Left ventricle myocardium superior (tissue), 1 donor: Measurements from ENCODE around the gene LRP1-AS. TPM values are rescaled to one million over a fixed set of nuclear protein-coding genes. Genes with fewer than 3 reads are reported as not detected.
"Not testable (repeated sequence)": the region's sequence is repeated elsewhere in the genome, so short reads cannot be mapped to it uniquely, and the experiment has no call there.

Experiments used
- ATAC-seq: fragments of 200-7000 bp; cut with Tn5 transposase; one replicate; pipeline ENCODE4 v1.9.1; 2020; ENCODE audit warnings: mild to moderate bottlenecking, moderate library complexity
- DNase-seq: peaks from one replicate; pipeline ENCODE4 v3.0.0-alpha.2; 2020
- intact Hi-C: fragments of 100-400 bp; cut with micrococcal nuclease; formaldehyde crosslinking; loops from one replicate; pipeline ENCODE4 v1.11.0; 2022
- total RNA-seq: library from RNA; stranded (reverse); fragmentation: NEBNext Ultra II Directional; extraction: Animal tissue kit (Norgen Biotek cat#: 25700); gene quantifications from one replicate; pipeline ENCODE4 v1.2.1, GENCODE V29; 2021
- donor health status: DM: no; HTN: yes; CAD: no; lungs with severe emphysema.

Gene LRP1-AS
- total RNA-seq, 1 donor from 2014 or later = not detected

DNA sequence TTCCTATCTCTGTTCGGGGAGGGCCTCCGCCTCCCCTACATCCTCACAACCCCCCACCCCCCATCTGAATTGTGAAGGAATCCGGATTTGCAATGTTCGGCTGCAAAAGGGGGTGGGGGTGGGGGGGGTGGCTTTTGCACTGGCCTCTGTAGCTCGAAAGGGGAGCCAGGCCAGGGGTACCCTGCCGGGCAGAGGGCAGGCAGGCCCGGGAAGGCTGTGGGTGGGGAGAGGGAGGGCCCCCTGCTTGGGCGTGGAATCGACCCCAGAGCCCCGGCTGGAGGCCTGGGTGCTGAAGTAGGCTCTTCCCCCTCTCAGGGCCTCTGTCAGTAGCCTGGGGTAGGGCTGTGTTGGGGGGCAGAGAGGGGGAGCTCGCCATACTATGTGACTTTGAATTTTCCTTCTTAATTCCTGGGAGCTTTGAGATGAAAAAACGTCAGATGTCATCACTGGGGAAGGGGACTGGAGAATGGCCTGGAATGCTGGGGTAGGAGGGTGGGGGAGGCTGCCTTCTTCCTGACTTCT is 18.0 kb downstream of the LRP1-AS start:
- DNase-seq (no peak), ATAC-seq (no peak)
- intact Hi-C loops = loop anchor here (2.0 kb wide), 1 partner anchor 53 kb away; no protein-coding TSS in a partner anchor

DNA sequence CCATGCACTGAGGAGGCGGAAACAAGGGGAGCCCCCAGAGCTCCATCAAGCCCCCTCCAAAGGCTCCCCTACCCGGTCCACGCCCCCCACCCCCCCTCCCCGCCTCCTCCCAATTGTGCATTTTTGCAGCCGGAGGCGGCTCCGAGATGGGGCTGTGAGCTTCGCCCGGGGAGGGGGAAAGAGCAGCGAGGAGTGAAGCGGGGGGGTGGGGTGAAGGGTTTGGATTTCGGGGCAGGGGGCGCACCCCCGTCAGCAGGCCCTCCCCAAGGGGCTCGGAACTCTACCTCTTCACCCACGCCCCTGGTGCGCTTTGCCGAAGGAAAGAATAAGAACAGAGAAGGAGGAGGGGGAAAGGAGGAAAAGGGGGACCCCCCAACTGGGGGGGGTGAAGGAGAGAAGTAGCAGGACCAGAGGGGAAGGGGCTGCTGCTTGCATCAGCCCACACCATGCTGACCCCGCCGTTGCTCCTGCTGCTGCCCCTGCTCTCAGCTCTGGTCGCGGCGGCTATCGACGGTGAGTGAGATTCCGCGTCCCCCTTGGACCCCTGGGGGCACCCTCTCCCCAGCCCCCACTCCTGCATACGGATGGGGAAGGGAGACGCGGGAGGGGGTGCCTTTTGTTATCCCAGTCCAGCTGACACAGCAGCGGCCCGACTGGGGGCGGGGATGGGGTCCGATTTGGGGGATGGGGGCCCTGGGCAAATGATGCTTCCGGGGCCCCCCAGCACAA is 18.7 kb downstream of the LRP1-AS start:
- intact Hi-C loops = loop anchor here (2.0 kb wide), 1 partner anchor 54 kb away; no protein-coding TSS in a partner anchor
- no peak for DNase-seq
- ATAC-seq = no peak

DNA sequence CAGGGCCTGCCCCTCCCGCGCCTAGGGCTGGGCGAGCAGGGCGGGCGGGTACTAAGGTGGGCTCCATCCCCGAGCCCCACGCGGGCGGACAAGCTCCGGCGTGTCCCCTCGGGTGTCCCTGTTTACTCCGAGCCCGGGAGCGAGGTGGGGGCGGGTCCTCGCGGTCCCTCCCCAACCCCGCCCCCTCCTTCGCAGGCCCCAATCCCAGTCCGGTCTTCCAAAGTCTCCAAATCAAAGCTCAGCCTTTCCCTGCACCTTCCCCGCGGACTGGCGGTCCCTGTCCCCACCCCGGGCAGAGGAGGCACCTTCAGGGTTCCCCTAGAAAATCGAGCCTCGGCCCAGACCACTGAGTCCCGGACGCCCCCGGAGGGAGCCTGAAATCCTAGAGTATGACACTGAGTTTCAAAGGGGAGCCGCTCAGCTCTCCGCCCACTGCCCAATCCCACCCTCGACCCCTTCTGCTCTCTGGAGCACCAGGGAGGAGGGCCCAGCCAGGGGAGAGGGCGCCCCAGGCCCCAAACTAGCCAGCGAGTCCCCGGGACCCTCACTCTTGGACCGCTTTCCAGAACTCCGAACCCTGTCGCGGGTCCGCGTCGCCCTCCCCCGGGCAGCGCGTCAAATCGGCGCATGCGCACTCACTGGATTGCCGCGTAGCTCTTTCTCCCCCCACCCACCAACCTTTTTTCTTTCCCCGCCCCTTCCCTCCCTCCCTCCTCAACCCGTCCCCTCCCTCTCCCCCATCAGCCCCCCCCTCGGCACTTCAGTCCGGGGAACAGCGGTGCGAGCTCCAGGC is 19.5 kb downstream of the LRP1-AS start, which contains the start of gene LRP1:
Gene LRP1, plus strand, starts transcription at position 758 of the 793 bp plus-strand sequence. CDS start 482 bp downstream, outside the sequence.
- peak; percentile 92 for DNase-seq
- peak; percentile 83 for ATAC-seq
- intact Hi-C loops = loop anchor here (2.0 kb wide), 1 partner anchor 55 kb away; no protein-coding TSS in a partner anchor

DNA sequence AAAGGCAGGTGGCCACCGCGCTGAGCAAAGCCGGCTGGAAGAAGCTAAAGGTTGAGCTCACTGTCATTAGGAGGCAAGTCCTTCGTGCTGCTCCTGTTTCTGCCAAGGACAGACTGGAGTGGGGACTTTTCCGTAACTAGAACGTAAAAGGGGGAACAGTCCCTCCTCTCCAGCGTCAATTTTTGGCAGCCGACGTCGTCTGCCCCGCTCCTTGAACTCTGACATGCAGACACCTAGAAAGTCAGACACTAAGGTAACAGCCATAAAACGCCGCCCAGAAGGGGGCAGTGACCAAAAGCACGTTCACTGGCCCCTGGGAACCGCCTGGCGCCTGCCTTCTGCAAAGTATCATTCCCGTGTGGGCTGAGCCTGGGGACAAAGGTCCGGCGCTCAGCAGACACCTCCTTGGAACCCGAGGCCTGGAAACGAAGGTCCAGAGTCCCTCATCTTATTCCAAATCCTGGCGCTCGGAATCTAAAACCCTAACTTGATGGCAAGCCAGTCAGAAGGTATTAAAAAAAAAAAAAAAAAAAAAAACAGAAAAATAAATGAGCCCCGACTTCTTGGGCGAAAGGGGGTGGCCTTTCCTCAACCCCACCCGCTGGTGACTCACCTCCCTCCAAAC is 20.2 kb downstream of the LRP1-AS start:
- peak; percentile 86 for DNase-seq
- intact Hi-C loops = no loop called here
- ATAC-seq = peak; percentile 63

DNA sequence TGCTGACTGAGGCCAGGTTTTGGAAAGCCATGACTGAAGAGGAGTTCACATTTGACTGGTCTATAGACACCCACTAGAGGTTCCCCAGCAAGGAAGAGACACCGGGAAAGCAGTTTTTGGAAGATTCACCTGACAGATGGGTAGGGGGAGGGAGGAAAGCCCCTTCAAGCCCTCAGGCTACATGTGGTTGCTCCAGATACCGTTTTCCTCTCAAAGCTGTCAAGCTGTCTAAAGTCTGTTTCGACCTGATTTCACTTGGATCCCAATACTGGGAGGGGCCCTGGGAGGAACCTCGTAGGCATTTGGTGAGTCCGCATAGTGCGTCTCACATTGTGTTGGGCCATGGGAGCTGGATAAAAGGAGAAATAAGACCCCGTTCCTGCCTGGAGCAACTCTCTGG is 20.9 kb downstream of the LRP1-AS start:
- ATAC-seq = no peak
- no peak for DNase-seq
- intact Hi-C loops = no loop called here

DNA sequence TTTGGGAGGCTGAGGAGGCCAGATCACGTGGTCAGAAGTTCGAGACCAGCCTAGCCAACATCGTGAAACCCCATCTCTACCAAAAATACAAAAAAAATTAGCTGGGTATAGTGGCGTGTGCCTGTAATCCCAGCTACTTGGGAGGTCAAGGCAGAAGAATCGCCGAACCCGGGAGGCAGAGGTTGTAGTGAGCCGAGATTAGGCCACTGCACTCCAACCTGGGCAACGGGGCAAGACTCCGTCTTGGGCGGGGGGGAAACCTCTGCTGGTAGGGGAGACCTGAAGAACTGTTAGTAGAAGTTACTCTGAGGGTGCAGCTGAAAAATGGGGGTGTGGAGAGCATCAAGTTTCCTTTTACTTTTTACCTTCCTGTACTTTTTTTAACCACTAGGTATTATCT is 21.4 kb downstream of the LRP1-AS start:
- no peak for DNase-seq
- intact Hi-C loops = no loop called here

DNA sequence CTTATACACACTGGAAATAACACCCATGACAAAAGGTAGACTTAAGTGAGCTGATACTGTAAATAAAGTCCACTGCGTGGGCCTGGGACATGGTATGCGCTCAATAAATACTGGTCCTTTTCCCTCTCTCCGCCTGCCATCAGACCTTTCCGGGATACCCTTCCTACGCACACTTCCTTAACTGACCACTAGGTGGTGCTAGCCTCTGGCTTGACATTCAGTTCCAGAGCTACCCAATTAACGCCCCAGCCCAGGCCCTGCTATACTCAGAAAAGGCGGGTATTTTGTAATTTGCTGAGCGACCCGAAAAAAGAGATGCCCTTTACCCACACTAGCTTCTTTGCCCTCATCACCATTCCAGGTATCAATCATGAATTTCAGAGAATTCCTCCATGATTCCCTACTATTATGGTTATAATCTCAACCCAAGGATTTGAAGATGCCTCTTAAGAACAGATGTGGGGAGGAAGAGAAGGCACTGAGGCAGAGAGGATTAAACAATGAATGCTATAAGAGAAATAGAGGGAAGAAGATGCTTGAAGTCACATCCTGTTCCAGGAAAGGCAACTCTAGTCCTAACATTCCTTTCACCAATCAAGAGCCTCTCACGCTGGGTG is 23.1 kb downstream of the LRP1-AS start:
- peak; percentile 53 for DNase-seq
- intact Hi-C loops = no loop called here
- peak; percentile 8 for ATAC-seq

More for the DNA sequence above, 21.4 kb downstream of the LRP1-AS start:
- ATAC-seq = no peak

DNA sequence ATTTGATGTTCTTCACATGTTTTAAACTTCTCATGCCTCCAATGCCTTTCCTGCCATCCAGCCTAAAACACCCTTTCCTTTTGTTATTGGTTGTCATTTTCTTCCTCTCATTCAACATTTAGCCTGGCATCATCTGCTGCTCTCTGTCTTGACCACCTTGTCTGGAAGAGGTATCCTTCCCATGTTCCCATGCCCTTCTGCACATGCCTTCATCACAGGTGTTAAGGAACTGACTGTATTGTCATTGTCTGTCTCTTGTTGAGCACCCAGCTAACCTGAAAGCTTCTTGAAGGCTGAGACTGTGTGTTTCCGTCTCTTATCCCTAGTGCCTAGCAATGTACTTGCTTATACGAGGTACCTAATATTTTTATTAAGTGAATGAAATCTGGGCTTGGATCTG is 23.6 kb downstream of the LRP1-AS start:
- intact Hi-C loops = no loop called here
- ATAC-seq = no peak

DNA sequence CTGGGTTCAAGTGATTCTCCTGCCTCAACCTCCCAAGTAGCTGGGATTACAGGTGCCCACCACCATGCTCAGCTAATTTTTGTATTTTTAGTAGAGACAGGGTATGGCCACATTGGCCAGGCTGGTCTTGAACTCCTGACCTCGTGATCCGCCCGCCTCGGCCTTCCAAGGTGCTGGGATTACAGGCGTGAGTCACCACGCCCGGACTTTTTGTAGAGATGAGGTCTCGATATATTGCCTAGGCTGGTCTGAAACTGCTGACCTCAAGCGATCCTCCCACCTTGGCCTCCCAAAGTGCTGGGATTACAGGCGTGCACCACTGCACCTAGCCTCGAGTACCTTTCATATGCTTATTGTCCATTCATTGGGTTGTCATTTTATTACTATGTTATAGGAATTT is 26.7 kb downstream of the LRP1-AS start:
- ATAC-seq, DNase-seq, intact Hi-C loops: not testable (repeated sequence)

More for the DNA sequence above, 23.6 kb downstream of the LRP1-AS start:
- no peak for DNase-seq

DNA sequence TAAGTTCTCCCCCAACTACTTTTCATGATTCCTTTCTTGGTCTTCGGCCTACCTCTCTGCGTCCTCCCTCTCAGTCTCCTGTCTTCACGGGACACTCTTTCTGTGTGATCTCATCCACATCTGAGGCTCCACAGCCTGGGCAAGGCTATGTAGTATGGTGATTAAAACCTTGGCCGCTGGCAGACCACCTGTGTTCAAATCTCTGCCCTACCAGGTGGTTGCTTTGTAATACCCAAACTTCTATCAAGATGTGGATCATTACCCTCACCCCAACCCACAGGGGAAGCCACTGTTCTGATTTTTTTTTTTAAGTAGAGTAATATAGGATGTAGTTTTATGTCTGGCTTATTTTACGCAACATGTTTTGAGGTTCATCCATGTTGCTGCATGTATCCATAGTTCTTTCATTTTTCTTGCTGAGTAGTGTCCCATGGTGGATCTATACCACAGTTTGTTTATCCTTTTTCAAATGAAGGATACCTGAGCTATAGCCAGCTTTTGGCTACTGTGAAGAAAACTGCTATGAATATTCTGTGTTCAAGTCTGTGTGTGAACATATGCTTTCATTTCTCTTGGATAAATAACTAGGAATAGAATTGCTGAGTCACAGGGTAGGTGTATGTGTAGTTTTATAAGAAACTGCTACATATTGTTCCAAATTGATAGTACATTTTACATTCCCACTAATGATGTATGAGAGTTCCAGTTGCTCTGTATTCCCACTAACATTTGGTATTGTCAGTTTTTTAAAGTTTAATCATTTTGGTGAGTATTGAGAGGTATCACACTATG is 27.9 kb downstream of the LRP1-AS start:
- ATAC-seq (no peak), DNase-seq (no peak)
- intact Hi-C loops = no loop called here

DNA sequence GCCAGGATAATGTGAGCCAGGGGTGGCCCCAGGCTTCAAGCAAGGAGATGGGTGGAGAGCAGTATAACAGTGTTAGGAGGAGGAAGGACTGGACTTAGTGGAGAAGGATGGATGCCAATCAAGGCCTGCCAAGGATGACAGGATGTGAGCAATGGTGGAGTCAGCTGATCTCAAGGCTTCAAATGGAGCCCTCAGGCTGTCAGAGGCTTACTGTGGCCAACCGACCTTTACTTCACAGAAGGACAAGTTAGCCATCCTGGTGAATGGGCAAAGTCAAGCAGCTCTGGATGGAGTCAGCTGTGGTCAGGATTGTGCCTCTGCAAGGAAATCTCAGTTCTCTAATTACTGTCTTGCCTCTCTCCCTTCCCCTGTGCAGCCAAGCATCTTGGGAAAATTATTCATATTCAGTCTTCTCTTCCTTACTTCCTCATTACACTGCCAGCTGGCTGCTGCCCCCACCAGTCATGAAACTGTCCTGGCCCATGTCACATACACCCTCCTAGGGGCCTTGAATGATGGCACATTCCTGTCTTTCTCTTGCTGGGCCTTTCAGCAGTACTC is 28.6 kb downstream of the LRP1-AS start:
- DNase-seq (no peak), ATAC-seq (peak; percentile 80)
- intact Hi-C loops = no loop called here

DNA sequence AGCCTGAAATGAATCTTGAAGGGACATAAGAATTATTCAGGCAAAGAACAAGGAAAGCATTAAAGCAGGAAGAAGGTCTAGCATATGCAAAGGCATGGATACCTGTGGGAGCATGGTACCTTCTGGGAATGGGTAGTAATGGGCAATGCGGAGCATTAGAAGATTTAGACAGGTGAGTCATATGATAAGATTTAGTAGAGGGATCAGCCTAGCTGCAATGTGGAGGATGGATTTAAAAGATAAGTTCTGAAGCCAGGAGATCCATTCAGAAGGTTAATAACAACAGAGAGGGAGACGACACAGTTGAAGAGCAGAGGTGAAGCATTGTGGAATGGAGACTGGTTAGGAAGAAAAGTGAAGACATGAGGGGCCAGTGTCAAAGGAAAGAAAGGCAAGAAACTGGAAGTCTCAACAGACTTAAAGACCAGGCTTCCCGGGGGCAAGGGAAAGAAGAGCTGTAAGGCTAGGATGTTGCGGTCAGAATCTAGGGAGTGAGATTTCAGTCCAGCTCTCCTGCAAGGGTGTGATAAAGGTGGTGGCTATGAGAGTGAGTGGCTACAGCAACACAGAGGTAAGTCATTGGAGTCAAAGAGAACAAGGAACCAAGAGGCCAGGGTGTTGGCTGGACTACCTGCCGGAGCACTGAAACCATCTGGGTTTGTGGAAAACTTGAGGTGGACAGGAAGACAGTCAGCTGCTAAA is 30.7 kb downstream of the LRP1-AS start:
- intact Hi-C loops = no loop called here
- ATAC-seq (no peak), DNase-seq (no peak)

DNA sequence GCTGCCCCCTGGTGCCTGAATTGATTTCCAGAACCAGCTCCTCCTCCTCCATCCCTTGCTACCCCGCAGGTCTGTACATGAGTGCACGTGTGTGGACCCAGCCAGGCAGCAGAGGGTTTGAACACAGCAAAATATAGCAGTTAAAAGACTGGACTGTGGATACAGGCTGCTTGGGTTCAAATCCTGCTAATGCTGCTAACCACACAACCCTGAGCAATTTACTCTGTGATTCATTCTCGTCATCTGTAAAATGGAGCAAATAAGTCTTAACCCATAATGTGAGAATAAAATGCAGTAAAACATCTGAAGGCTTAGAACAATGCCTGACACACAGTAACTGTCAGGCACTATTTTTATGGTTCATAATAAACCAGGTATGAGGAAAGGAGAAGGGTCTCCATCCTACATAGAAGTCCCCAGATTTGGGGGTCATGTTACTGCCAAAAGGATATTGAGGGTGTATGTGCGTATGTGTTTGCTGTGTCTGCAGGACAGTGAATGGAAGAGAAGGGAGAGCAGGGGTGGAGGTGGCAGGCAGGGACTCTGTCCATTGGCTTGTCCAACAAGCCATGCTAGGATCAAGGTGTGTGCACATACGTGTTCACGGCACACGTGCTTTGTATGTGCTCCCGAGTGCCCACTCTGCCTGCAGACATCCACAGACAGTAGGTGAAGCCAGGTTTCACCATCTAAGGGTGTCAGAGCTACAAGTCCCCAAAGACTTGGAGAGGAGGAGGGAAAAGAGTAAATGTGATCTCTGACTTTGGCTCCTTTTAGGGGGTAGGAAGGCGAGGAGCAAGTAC is 34.7 kb downstream of the LRP1-AS start:
- ATAC-seq = no peak

DNA sequence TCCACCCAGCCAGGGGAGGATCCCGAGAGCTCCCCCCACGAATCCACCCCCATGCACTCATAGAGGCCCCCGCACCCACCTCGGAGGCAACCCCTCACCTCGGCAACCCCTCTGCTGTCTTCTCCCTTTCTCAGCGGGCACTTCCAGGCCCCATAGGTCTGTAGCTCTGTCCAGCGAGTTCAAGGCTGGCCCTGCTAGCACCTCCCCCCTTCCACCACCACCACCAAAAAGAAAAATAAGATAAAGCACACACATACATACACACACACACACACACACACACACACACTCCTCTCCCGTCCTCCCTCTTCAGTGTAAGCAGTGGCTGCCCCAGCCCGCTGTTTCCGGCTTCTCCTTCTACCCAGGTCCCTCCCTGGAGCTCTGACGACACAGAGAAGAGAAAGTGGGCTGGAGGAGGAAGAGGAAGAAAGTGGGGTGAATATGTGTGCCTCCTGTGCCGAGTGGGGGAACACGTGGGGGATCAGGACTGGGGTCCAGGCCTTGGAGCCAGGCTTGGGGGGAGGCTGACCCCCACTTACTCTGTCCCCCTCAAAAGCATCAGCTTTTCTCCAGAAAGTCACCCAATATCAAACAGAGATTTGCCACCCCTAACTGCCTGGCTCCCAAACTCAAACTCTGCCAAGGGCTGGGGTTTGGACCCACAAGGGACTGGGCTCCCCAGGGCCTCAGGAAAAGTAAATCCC is 36.2 kb downstream of the LRP1-AS start, which contains the start of gene STAT6:
Gene STAT6, minus strand, starts transcription at position 332 of the 704 bp plus-strand sequence. CDS start 3,084 bp downstream, outside the sequence.
- intact Hi-C loops = no loop called here
- ATAC-seq (peak; percentile 79), DNase-seq (peak; percentile 82)

More for the DNA sequence above, 34.7 kb downstream of the LRP1-AS start:
- peak; percentile 25 for DNase-seq
- intact Hi-C loops = loop anchor here (2.0 kb wide), 1 partner anchor 44 kb away; no protein-coding TSS in a partner anchor

DNA sequence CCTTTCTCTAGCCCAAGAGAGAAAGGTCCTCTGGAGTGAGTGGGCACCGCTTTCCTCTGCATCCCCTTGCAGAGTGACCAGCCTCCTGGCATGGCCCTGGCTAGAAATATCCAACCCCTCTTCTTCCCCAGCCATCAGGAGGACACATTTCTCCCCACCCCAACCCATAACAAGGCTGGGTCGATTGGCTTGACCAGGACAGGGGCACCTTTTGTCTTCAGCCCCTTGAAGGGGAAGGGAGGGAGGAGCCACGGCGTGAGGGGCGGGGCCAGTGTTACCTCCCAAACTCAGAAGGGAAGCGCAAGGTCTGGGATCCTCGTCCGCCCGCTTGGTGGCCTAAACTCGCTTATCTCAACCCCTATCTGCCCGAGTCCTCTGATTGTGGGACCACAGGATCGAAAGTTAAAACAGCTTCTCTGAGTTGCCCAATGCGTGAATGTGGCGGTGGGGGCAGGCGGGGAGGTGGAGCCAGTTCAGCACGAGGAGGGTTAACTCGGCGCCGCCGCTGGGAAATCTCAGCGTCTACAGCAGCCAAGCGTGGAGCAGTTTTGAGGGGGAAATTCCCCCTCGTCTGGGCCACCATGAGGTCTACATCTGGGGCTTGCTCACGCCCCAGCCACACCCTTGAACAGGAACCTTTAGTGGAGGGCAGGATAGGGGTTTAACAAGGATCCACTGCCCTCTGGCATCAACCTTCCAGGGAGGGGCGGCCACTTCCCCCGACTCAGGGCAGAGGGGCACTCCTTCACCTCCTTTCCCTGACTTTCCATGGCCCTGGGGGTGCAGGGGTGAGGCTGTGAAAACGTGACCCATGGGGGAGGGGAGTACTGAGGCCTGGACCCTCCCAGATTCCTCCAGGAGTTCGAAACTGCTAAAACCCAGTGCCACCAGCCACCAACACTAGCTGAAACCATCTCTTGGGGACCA is 37.1 kb downstream of the LRP1-AS start:
- peak; percentile 40 for ATAC-seq
- DNase-seq = peak; percentile 84
- intact Hi-C loops = no loop called here
